HepG2 (cell line): Measurements from ENCODE around the gene PEAK1. TPM values are rescaled to one million over a fixed set of nuclear protein-coding genes. Genes with fewer than 3 reads are reported as not detected.

Source experiments
- ATAC-seq: fragments of 200-7000 bp; cut with Tn5 transposase; 3 replicates; pipeline ENCODE4 v1.9.1; 2020; ENCODE audit warnings: mild to moderate bottlenecking, moderate library complexity
- BruUV-seq: library from RNA; stranded (reverse); fragments of 400-500 nt; replicated peaks from 2 replicates; lab custom pipeline; 2021; lab: Mats Ljungman, UMichigan
- CTCF ChIA-PET: fragments of 300-600 bp; formaldehyde crosslinking; extraction: SDS; loops from one replicate; lab custom pipeline; 2021; ENCODE audit warnings: low total read pairs, inconsistent platforms, low intra/inter-chr PET ratio; lab: Yijun Ruan, JAX
- POLR2A ChIA-PET: fragments of 350-600 bp; sonication (Branson Sonifier 250); formaldehyde crosslinking; loops from one replicate; lab custom pipeline; 2020; ENCODE audit warnings: antibody characterized with exemption, inconsistent platforms; lab: Yijun Ruan, JAX
- DNase-seq: peaks from one replicate; pipeline ENCODE4 v3.0.0-alpha.2; 2015; ENCODE audit warnings: low spot score
- FAIRE-seq: peaks from 3 replicates; lab custom pipeline; 2011; peaks lifted over from hg19 to GRCh38; lab: Jason Lieb, UNC
- H2AFZ ChIP-seq: one replicate; pipeline ENCODE4 v1.6.1; 2011; ENCODE audit warnings: low read length, inconsistent platforms
- H3K27ac ChIP-seq: fragments of 300-600 bp; 3 replicates; pipeline ENCODE4 v1.8.0; 2011; ENCODE audit warnings: mixed run types, mild to moderate bottlenecking, mixed read lengths, low read length, inconsistent platforms; ENCODE audit not compliant: insufficient read depth; ENCODE audit errors: extremely low read length
- H3K27me3 ChIP-seq, 2 experiments: fragments of 200-600 bp in 1 of 2; 2 replicates in 1 of 2; 3 replicates in 1 of 2; pipeline versions ENCODE4 v1.6.0 to v1.8.0; 2011; ENCODE audit warnings: low read length in 2 of 2, mild to moderate bottlenecking in 2 of 2, moderate library complexity in 2 of 2, inconsistent platforms in 1 of 2; ENCODE audit not compliant: insufficient read depth in 2 of 2, control insufficient read depth in 1 of 2
- H3K36me3 ChIP-seq, 2 experiments: fragments of 200-600 bp in 1 of 2; replicated peaks in 1 of 2; 2 replicates in 1 of 2; 3 replicates in 1 of 2; pipeline versions ENCODE4 v1.5.1 to v1.8.0; 2011; ENCODE audit warnings: low read length in 2 of 2, inconsistent platforms in 1 of 2; ENCODE audit not compliant: insufficient read depth in 2 of 2, control insufficient read depth in 1 of 2
- H3K4me1 ChIP-seq: 2 replicates; pipeline ENCODE4 v1.5.1; 2012; ENCODE audit warnings: low read length, inconsistent platforms; ENCODE audit not compliant: insufficient read depth
- H3K4me2 ChIP-seq: 2 replicates; pipeline ENCODE4 v1.6.0; 2011; ENCODE audit warnings: low read depth, low read length, inconsistent platforms
- H3K4me3 ChIP-seq, 3 experiments: fragments of 200-600 bp in 1 of 3; sonication (generic), shearing (Covaris generic) in 1 of 3; replicated peaks in 1 of 3; 2 replicates each; pipeline ENCODE4 v1.5.1; 2011 to 2016; ENCODE audit warnings: low read length in 3 of 3, inconsistent platforms in 2 of 3, low read depth in 2 of 3, mild to moderate bottlenecking in 2 of 3, control low read depth in 1 of 3, mixed read lengths in 1 of 3; ENCODE audit not compliant: insufficient read depth in 1 of 3
- H3K79me2 ChIP-seq: one replicate; pipeline ENCODE4 v1.6.1; 2011; ENCODE audit warnings: low read length, inconsistent platforms; ENCODE audit not compliant: insufficient read depth
- H3K9ac ChIP-seq: 2 replicates; pipeline ENCODE4 v1.6.0; 2011; ENCODE audit warnings: mild to moderate bottlenecking, low read depth, low read length, inconsistent platforms; ENCODE audit not compliant: insufficient read depth
- H3K9me3 ChIP-seq: 2 replicates; pipeline ENCODE4 v1.5.1; 2012; ENCODE audit warnings: mild to moderate bottlenecking, low read length
- H4K20me1 ChIP-seq: 2 replicates; pipeline ENCODE4 v1.6.0; 2011; ENCODE audit warnings: inconsistent platforms, mild to moderate bottlenecking, low read length, moderate library complexity; ENCODE audit not compliant: insufficient read depth
- GATA4 ChIP-seq: sonication (generic); IDR thresholded peaks from 2 replicates; pipeline ENCODE4 v1.6.1; 2016; ENCODE audit warnings: antibody characterized with exemption, low read depth, borderline replicate concordance
- KAT2B ChIP-seq: fragments of 150-350 bp; IDR thresholded peaks from 2 replicates; pipeline ENCODE4 v1.6.1; 2014; ENCODE audit warnings: low read depth, low read length, borderline replicate concordance
- NPAS2 ChIP-seq: sonication (generic); formaldehyde crosslinking; IDR thresholded peaks from 2 replicates; pipeline ENCODE4 v1.8.0; 2022; ENCODE audit warnings: mild to moderate bottlenecking, missing genetic modification reagents, borderline replicate concordance
- NR1H2 ChIP-seq: sonication (generic); formaldehyde crosslinking; IDR thresholded peaks from 2 replicates; pipeline ENCODE4 v1.8.1; 2022; ENCODE audit warnings: low read depth, missing genetic modification reagents, borderline replicate concordance
- NR2C2 ChIP-seq: sonication (generic); formaldehyde crosslinking; IDR thresholded peaks from 2 replicates; pipeline ENCODE4 v1.4.0; 2020; ENCODE audit warnings: missing genetic modification reagents, mild to moderate bottlenecking, moderate library complexity, borderline replicate concordance
- RBFOX2 ChIP-seq: fragments of 200-400 bp; formaldehyde crosslinking; IDR thresholded peaks from 2 replicates; pipeline ENCODE4 v1.6.1; 2017; ENCODE audit warnings: low read depth, mild to moderate bottlenecking, low read length
- SMC3 ChIP-seq: IDR thresholded peaks from 2 replicates; pipeline ENCODE4 v1.6.1; 2011; ENCODE audit warnings: low read length, improper control_type of control experiment
- TAF15 ChIP-seq: fragments of 200-400 bp; formaldehyde crosslinking; IDR thresholded peaks from one replicate; pipeline ENCODE4 v1.6.1; 2018; ENCODE audit warnings: mild to moderate bottlenecking, low read depth, low read length; ENCODE audit not compliant: poor library complexity, severe bottlenecking
- ZBTB8A ChIP-seq: sonication (generic); formaldehyde crosslinking; IDR thresholded peaks from 2 replicates; pipeline ENCODE4 v1.4.0; 2020; ENCODE audit warnings: mild to moderate bottlenecking, low read depth, missing genetic modification reagents, borderline replicate concordance
- ZNF20 ChIP-seq: sonication (generic); formaldehyde crosslinking; IDR thresholded peaks from 2 replicates; pipeline ENCODE4 v1.4.0; 2020; ENCODE audit warnings: mild to moderate bottlenecking, moderate library complexity, missing genetic modification reagents
- ZNF761 ChIP-seq: sonication (generic); formaldehyde crosslinking; conservative IDR thresholded peaks from 2 replicates; pipeline ENCODE4 v1.4.0; 2020; ENCODE audit warnings: mild to moderate bottlenecking, missing genetic modification reagents
- ZNF773 ChIP-seq: sonication (generic); formaldehyde crosslinking; IDR thresholded peaks from 2 replicates; pipeline ENCODE4 v1.4.0; 2020; ENCODE audit warnings: missing genetic modification reagents, borderline replicate concordance
- WGBS: methylation state at CpG from one replicate; pipeline ENCODE4 v1.1.6; 2017; ENCODE audit warnings: low lambda C conversion rate; 5-methylcytosine and 5-hydroxymethylcytosine counted together
- in situ Hi-C: cut with HindIII; loops from 2 replicates; pipeline ENCODE4 v1.10.0; 2017; ENCODE audit warnings: low pct_unique_long_range_greater_than_20kb; ENCODE audit not compliant: extremely low pct_ligation_motif_present
- intact Hi-C: fragments of 100-400 bp; cut with micrococcal nuclease; formaldehyde crosslinking; loops from one replicate; pipeline ENCODE4 v1.10.0; 2022; ENCODE audit not compliant: unreplicated experiment
- polyA plus RNA-seq, 8 experiments: library from polyadenylated mRNA; depleted of rRNA in 3 of 8; stranded (reverse) in 7 of 8; unstranded in 1 of 8; fragments of >200 nt; fragmentation: Illumina TruSeq in 4 of 8; extraction: Trizol in 4 of 8; gene quantifications; 2 replicates each; pipeline versions ENCODE4 v1.2.1 to v1.2.3, GENCODE V29; 2011 to 2016; ENCODE audit warnings: low read depth in 4 of 8, missing spikeins in 1 of 8, mixed read lengths in 1 of 8; ENCODE audit not compliant: insufficient read depth in 1 of 8
- total RNA-seq, 5 experiments: library from RNA; depleted of rRNA; stranded (reverse); fragments of >200 nt; fragmentation: Illumina TruSeq; extraction: Trizol; gene quantifications; 2 replicates each; pipeline ENCODE4 v1.2.3, GENCODE V29; 2016; ENCODE audit warnings: low read depth in 1 of 5

The PEAK1 gene
- total and polyA plus RNA-seq, 2 of the 13 experiments (the other 11 are each of a cell fraction or from before 2014, with no cell fraction given): 6.0 to 6.6 TPM

- H3K36me3 ChIP-seq: 0 out of 5 replicates have a peak, but pooled peaks cover 1 to 3% of the 10 kb centered on the region in 2 experiments
- H3K4me3 ChIP-seq: no peak overlapping the region
- peaks cover 17% of the 10 kb centered on the region for H4K20me1 ChIP-seq
- H3K27me3 ChIP-seq: no peaks in the 10 kb centered on the region
- in situ Hi-C loops (no loop called here), intact Hi-C loops (no loop called here)
- H2AFZ ChIP-seq: no peak overlapping the region
- H3K79me2 ChIP-seq: peaks cover 17% of the 10 kb centered on the region
- H3K9me3 ChIP-seq: no peaks in the 10 kb centered on the region
- no peak overlapping the region for H3K27ac ChIP-seq
- ATAC-seq: no peak
- POLR2A ChIA-PET: interaction anchor here (2.3 kb wide), 1 partner anchor 11 kb away, joined by 7 read pairs; the partner anchor contains the start of gene TSPAN3
- peaks cover 29% of the 10 kb centered on the region for H3K4me1 ChIP-seq
- BruUV-seq: no TSS peak
- DNase-seq: no peak
- no peak for FAIRE-seq
- no peak for TF ChIP-seq NR2C2 (CRISPR knock-in tag)
- H3K9ac ChIP-seq: no peak overlapping the region
- CTCF ChIA-PET: no interaction called here
- 96% methylated on average over 2 of the region's 2 CpGs for WGBS
- no peak overlapping the region for H3K4me2 ChIP-seq
Observed at GRCh38 chr15:77059786-77060361, 360.0 kb downstream of the PEAK1 start.

- H3K9ac ChIP-seq: no peak overlapping the region
- no peaks in the 10 kb centered on the region for H3K27me3 ChIP-seq
- no peak overlapping the region for H3K27ac ChIP-seq
- WGBS: 92% methylated on average over 4 of the region's 4 CpGs
- H3K36me3 ChIP-seq: 0 out of 5 replicates have a peak, but pooled peaks cover 1 to 8% of the 10 kb centered on the region in 2 experiments
- TF ChIP-seq KAT2B: no peak
- no peak for TF ChIP-seq NPAS2 (CRISPR knock-in tag)
- TF ChIP-seq ZNF20 (CRISPR knock-in tag): no peak
- TF ChIP-seq GATA4: no peak
- no peak for TF ChIP-seq ZNF773 (CRISPR knock-in tag)
- TF ChIP-seq ZBTB8A (CRISPR knock-in tag): no peak
- no peak for TF ChIP-seq SMC3
- no peak for TF ChIP-seq NR1H2
- no peak for TF ChIP-seq RBFOX2
- no peak for TF ChIP-seq TAF15
- no peak for TF ChIP-seq ZNF761 (CRISPR knock-in tag)
- peaks cover 23% of the 10 kb centered on the region for H3K4me1 ChIP-seq
- DNase-seq (no peak), FAIRE-seq (no peak), ATAC-seq (no peak)
- POLR2A ChIA-PET: interaction anchor here (0.7 kb wide), 1 partner anchor 13 kb away, joined by 4 read pairs; the partner anchor contains the start of gene TSPAN3
- no peaks in the 10 kb centered on the region for H3K9me3 ChIP-seq
- no peak overlapping the region for H3K4me2 ChIP-seq
- BruUV-seq: no TSS peak
- in situ Hi-C loops: no loop called here
- CTCF ChIA-PET: no interaction called here
- no peak overlapping the region for H2AFZ ChIP-seq
- H3K4me3 ChIP-seq: no peak overlapping the region
- intact Hi-C loops: no loop called here
- H4K20me1 ChIP-seq: peaks cover 17% of the 10 kb centered on the region
- peaks cover 10% of the 10 kb centered on the region for H3K79me2 ChIP-seq
Observed at GRCh38 chr15:77058468-77058867, 361.4 kb downstream of the PEAK1 start.
